Measurements from ENCODE around the gene NTRK3.

Gene NTRK3

DNA sequence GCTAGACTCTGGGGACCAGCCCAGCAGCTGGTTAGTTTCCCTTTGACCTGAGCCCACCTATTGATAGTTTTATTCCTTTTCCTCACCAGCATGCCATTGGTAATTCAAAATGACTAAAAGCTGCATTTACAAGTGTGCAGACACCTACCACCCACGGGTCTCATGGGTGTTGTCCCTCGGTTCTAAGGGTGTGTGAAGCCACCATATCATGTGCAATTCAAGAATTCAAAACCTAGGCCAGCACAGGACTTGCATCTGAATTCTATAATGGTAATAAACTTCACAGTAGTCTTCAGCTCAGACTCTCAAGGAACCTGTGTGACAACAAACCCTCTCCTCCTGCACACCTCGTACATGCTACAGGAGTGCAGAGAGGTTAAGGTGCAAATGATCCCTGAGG is 55.3 kb downstream of the NTRK3 start:
- H3K4me1 ChIP-seq (ENCODE audit: control insufficient read depth in 1 of 2, insufficient read depth in 2 of 2, low read length in 2 of 2): no peaks in the 10 kb centered on the region
- H3K27ac ChIP-seq (ENCODE audit: low read length): no peak overlapping the region
- no peaks in the 10 kb centered on the region for H3K27me3 ChIP-seq (ENCODE audit: low read depth, low read length)
- H3K4me3 ChIP-seq (ENCODE audit: low read depth in 1 of 2, low read length in 2 of 2): no peak overlapping the region
- H3K9me3 ChIP-seq (ENCODE audit: control insufficient read depth in 1 of 2, low read length in 2 of 2): no peaks in the 10 kb centered on the region
- H3K36me3 ChIP-seq (ENCODE audit: control insufficient read depth in 1 of 2, insufficient read depth in 2 of 2, low read length in 2 of 2): no peaks in the 10 kb centered on the region

DNA sequence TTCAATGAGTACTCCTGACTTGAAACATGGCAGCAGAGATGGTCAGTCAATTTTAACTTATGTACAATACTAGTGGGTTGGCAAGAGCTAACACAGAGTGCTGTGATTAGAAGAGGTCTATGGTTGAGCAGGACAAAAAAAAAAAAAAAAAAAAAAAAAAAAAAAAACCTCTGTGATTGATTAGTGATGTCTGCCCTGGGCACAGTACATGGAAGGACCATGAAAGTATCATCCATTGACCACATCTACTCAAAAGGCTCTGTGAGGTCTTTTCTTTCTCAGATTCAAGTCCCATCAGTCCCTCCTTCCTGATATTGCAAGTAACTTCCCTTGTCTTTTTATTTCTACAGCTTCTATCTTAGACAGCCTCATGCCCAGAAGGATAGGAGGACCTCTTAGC is 59.6 kb downstream of the NTRK3 start:
- Histone ChIP-seq H3K27ac (ENCODE audit: low read length) (no peak overlapping the region), H3K9me3 (ENCODE audit: control insufficient read depth in 1 of 2, low read length in 2 of 2) (no peaks in the 10 kb centered on the region), H3K36me3 (ENCODE audit: control insufficient read depth in 1 of 2, insufficient read depth in 2 of 2, low read length in 2 of 2) (no peaks in the 10 kb centered on the region), H3K4me3 (ENCODE audit: low read depth in 1 of 2, low read length in 2 of 2) (no peak overlapping the region), H3K27me3 (ENCODE audit: low read depth, low read length) (no peaks in the 10 kb centered on the region), H3K4me1 (ENCODE audit: control insufficient read depth in 1 of 2, insufficient read depth in 2 of 2, low read length in 2 of 2) (no peaks in the 10 kb centered on the region)

DNA sequence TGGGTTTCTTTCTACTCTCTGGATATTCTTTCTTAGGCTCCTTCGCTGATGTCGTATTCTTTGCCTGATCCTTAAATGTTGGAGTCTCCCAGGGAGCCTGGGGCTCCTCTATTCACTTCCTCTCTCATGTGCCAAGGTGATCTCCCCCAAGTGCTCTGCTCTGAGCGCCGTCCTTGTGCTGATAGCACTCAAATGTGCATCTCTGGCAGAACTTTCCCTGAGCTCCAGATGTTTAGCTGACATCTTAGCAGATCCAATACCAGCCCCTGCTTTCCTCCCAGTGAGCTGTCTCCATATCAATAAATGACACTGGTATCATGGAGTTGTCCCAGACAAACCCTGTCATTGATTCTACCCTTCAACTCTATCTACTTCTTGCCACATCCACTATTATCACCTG is 62.4 kb downstream of the NTRK3 start:
- no peaks in the 10 kb centered on the region for H3K4me1 ChIP-seq (ENCODE audit: control insufficient read depth in 1 of 2, insufficient read depth in 2 of 2, low read length in 2 of 2)
- no peak overlapping the region for H3K4me3 ChIP-seq (ENCODE audit: low read depth in 1 of 2, low read length in 2 of 2)
- no peaks in the 10 kb centered on the region for H3K9me3 ChIP-seq (ENCODE audit: control insufficient read depth in 1 of 2, low read length in 2 of 2)
- no peaks in the 10 kb centered on the region for H3K36me3 ChIP-seq (ENCODE audit: control insufficient read depth in 1 of 2, insufficient read depth in 2 of 2, low read length in 2 of 2)
- no peaks in the 10 kb centered on the region for H3K27me3 ChIP-seq (ENCODE audit: low read depth, low read length)
- no peak overlapping the region for H3K27ac ChIP-seq (ENCODE audit: low read length)

DNA sequence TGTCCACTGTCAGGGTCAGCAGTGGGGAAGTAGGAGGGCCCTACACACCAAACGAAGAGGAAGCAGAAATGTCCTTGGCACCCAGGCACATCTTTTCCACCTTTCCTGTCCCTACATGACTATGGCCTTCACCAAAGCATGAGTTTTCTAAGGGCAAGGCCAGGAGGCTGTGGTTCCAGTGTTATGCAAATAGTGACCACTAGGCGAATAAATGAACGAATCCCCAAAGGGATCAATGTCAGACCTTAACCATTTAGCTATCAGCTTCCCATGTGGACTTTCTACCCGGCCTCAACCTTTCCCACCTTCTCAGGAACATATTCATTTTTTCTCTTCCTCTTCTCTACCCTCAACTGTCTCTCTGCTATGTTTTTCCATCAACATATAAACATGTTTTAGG is 63.1 kb downstream of the NTRK3 start:
- Histone ChIP-seq H3K36me3 (ENCODE audit: control insufficient read depth in 1 of 2, insufficient read depth in 2 of 2, low read length in 2 of 2) (no peaks in the 10 kb centered on the region), H3K27ac (ENCODE audit: low read length) (no peak overlapping the region), H3K27me3 (ENCODE audit: low read depth, low read length) (no peaks in the 10 kb centered on the region), H3K4me3 (ENCODE audit: low read depth in 1 of 2, low read length in 2 of 2) (no peak overlapping the region), H3K9me3 (ENCODE audit: control insufficient read depth in 1 of 2, low read length in 2 of 2) (no peaks in the 10 kb centered on the region), H3K4me1 (ENCODE audit: control insufficient read depth in 1 of 2, insufficient read depth in 2 of 2, low read length in 2 of 2) (no peaks in the 10 kb centered on the region)

DNA sequence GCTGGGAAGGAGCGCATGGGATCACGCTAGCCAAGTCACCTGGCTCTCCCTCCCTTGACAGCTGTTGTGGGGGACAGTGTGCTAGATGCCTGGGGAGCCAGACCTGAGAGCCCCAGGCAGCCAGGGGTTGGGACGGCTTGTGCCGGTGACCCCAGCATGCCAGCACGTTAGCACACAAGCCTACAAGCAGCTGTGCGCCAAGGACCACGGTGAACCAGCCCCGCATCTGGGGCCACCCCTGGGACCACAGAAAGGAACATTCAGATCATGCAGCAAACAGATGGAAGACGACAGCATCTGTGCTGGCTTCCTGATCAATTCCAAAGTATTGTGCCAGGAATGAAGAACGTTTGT is 64.8 kb downstream of the NTRK3 start:
- no peaks in the 10 kb centered on the region for H3K36me3 ChIP-seq (ENCODE audit: control insufficient read depth in 1 of 2, insufficient read depth in 2 of 2, low read length in 2 of 2)
- no peaks in the 10 kb centered on the region for H3K4me1 ChIP-seq (ENCODE audit: control insufficient read depth in 1 of 2, insufficient read depth in 2 of 2, low read length in 2 of 2)
- no peaks in the 10 kb centered on the region for H3K27me3 ChIP-seq (ENCODE audit: low read depth, low read length)
- H3K4me3 ChIP-seq (ENCODE audit: low read depth in 1 of 2, low read length in 2 of 2): no peak overlapping the region
- no peak overlapping the region for H3K27ac ChIP-seq (ENCODE audit: low read length)
- H3K9me3 ChIP-seq (ENCODE audit: control insufficient read depth in 1 of 2, low read length in 2 of 2): no peaks in the 10 kb centered on the region

DNA sequence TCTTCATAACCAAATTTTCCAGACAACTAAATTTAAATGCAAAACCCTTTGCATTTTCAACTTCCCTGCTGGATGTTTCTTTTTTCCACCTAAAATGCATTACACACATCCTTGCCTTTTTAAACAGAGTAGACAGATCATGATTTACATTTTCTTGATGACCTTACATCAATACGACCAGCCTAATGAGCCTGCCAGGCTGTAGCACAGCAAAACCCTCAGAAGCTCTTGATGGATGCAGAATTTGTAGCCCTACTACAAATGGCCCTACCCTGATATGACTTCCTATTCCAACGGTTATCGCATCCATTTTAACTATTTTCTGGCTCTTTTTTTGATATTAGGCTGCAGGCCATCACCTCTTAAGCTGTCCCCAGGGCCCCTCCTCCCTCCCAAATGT is 66.3 kb downstream of the NTRK3 start:
- Histone ChIP-seq H3K9me3 (ENCODE audit: control insufficient read depth in 1 of 2, low read length in 2 of 2) (no peaks in the 10 kb centered on the region), H3K4me3 (ENCODE audit: low read depth in 1 of 2, low read length in 2 of 2) (no peak overlapping the region), H3K27ac (ENCODE audit: low read length) (no peak overlapping the region), H3K36me3 (ENCODE audit: control insufficient read depth in 1 of 2, insufficient read depth in 2 of 2, low read length in 2 of 2) (no peaks in the 10 kb centered on the region), H3K27me3 (ENCODE audit: low read depth, low read length) (no peaks in the 10 kb centered on the region), H3K4me1 (ENCODE audit: control insufficient read depth in 1 of 2, insufficient read depth in 2 of 2, low read length in 2 of 2) (no peaks in the 10 kb centered on the region)

DNA sequence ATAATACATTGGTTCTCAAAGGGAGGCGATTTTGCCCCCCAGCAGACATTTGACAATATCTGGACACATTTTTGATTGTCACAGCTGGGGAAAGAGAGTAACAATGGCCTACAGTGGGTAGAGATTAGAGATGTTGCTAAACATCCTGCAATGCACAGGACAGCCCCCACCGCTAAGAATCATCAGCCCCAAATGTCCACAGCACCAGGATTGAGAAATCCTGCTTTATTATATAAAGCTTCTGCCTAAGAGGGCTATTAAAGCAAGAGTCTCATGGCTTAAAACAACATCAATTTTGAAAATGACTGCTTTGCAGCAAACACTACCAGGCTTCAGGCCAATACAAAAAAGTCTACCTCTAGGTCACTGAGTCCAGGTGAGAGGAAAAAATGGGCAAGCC is 68.2 kb downstream of the NTRK3 start:
- H3K4me3 ChIP-seq (ENCODE audit: low read depth in 1 of 2, low read length in 2 of 2): no peak overlapping the region
- no peaks in the 10 kb centered on the region for H3K36me3 ChIP-seq (ENCODE audit: control insufficient read depth in 1 of 2, insufficient read depth in 2 of 2, low read length in 2 of 2)
- H3K27me3 ChIP-seq (ENCODE audit: low read depth, low read length): no peaks in the 10 kb centered on the region
- no peaks in the 10 kb centered on the region for H3K9me3 ChIP-seq (ENCODE audit: control insufficient read depth in 1 of 2, low read length in 2 of 2)
- H3K4me1 ChIP-seq (ENCODE audit: control insufficient read depth in 1 of 2, insufficient read depth in 2 of 2, low read length in 2 of 2): no peaks in the 10 kb centered on the region
- H3K27ac ChIP-seq (ENCODE audit: low read length): no peak overlapping the region

DNA sequence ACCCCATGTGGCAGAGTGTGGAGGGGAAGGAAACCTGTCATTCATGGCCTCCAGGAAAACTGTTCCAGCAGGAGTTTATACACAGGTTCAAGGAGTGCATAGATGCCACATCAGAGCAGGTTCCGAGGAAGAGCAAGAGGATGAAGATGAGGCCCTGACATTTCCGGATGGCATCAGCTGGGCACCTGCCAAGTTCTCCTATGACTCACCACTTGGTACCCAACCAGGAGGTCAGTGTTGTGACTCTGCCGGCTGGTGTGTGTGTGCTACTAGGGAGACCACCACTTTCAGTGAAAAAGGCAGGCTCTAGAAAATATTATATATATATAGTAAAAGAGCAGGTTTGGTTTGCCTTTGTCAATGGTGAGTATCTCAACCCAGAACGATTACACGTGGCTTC is 69.3 kb downstream of the NTRK3 start:
- no peaks in the 10 kb centered on the region for H3K36me3 ChIP-seq (ENCODE audit: control insufficient read depth in 1 of 2, insufficient read depth in 2 of 2, low read length in 2 of 2)
- H3K27me3 ChIP-seq (ENCODE audit: low read depth, low read length): no peaks in the 10 kb centered on the region
- H3K4me1 ChIP-seq (ENCODE audit: control insufficient read depth in 1 of 2, insufficient read depth in 2 of 2, low read length in 2 of 2): no peaks in the 10 kb centered on the region
- H3K27ac ChIP-seq (ENCODE audit: low read length): no peak overlapping the region
- H3K4me3 ChIP-seq (ENCODE audit: low read depth in 1 of 2, low read length in 2 of 2): no peak overlapping the region
- no peaks in the 10 kb centered on the region for H3K9me3 ChIP-seq (ENCODE audit: control insufficient read depth in 1 of 2, low read length in 2 of 2)

DNA sequence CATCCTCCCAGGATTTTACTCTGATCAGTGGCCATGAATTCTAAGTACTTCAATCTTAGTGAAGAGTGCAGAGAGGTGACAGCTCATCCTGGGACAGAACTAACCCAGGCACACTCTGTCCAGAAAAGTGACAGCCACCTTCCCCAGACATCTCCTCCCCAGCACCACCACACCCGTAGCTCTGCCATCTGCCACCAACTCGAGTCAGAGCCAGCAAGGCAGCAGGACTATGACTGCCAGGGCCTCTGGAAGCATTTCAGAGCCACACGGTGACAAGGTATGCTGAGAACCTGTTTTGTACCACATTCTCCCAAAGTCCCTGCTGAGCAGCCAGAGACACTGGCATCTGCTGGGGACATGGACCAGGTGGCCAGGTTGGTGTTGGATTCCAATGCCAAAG is 71.0 kb downstream of the NTRK3 start:
- no peak overlapping the region for H3K27ac ChIP-seq (ENCODE audit: low read length)

DNA sequence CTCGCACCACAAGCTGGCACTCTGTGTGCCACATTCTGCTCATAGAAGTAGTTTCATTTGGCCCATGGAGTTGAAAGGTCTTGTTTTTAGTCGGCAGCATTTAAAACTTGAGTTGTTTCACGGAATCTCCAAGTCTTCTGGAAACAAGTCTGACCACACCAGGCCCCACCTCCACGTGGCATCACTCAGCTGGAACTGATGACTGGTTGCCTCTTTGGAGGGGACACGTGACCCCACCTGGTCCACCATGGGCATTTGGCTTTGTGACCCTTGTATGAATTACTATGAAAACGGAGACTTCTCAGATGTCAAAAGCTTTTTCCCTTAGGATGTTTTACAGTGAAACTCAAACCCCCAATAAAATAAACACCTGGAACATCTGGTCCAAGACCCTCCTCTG is 74.9 kb downstream of the NTRK3 start:
- Histone ChIP-seq H3K4me3 (ENCODE audit: low read depth in 1 of 2, low read length in 2 of 2) (no peak overlapping the region), H3K27me3 (ENCODE audit: low read depth, low read length) (no peaks in the 10 kb centered on the region), H3K27ac (ENCODE audit: low read length) (no peak overlapping the region), H3K9me3 (ENCODE audit: control insufficient read depth in 1 of 2, low read length in 2 of 2) (no peaks in the 10 kb centered on the region), H3K36me3 (ENCODE audit: control insufficient read depth in 1 of 2, insufficient read depth in 2 of 2, low read length in 2 of 2) (no peaks in the 10 kb centered on the region), H3K4me1 (ENCODE audit: control insufficient read depth in 1 of 2, insufficient read depth in 2 of 2, low read length in 2 of 2) (no peaks in the 10 kb centered on the region)

More for the DNA sequence above, 71.0 kb downstream of the NTRK3 start:
- Histone ChIP-seq H3K27me3 (ENCODE audit: low read depth, low read length) (no peaks in the 10 kb centered on the region), H3K4me1 (ENCODE audit: control insufficient read depth in 1 of 2, insufficient read depth in 2 of 2, low read length in 2 of 2) (no peaks in the 10 kb centered on the region), H3K36me3 (ENCODE audit: control insufficient read depth in 1 of 2, insufficient read depth in 2 of 2, low read length in 2 of 2) (no peaks in the 10 kb centered on the region), H3K9me3 (ENCODE audit: control insufficient read depth in 1 of 2, low read length in 2 of 2) (no peaks in the 10 kb centered on the region), H3K4me3 (ENCODE audit: low read depth in 1 of 2, low read length in 2 of 2) (no peak overlapping the region)

DNA sequence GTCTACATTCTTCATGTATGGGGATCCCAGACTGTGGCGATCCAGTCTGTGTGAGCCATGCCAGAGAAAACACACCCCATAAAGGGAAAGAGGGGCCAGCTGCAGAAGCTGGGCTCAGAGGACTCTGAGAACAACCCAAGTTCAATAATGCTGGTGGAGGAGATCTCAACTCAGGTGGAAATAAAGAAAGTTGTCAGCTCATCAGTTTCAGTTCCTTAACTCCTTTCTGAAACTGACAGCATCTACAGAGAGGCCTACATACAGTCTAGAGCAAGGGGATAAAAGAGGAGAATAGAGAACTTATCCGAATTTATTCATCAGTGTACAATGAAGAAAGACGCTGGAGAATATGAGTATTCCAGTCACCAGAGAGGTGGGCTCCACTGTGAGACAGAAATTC is 77.0 kb downstream of the NTRK3 start:
- Histone ChIP-seq H3K27me3 (ENCODE audit: low read depth, low read length) (no peaks in the 10 kb centered on the region), H3K36me3 (ENCODE audit: control insufficient read depth in 1 of 2, insufficient read depth in 2 of 2, low read length in 2 of 2) (no peaks in the 10 kb centered on the region), H3K4me3 (ENCODE audit: low read depth in 1 of 2, low read length in 2 of 2) (no peak overlapping the region), H3K27ac (ENCODE audit: low read length) (no peak overlapping the region), H3K9me3 (ENCODE audit: control insufficient read depth in 1 of 2, low read length in 2 of 2) (no peaks in the 10 kb centered on the region), H3K4me1 (ENCODE audit: control insufficient read depth in 1 of 2, insufficient read depth in 2 of 2, low read length in 2 of 2) (no peaks in the 10 kb centered on the region)

DNA sequence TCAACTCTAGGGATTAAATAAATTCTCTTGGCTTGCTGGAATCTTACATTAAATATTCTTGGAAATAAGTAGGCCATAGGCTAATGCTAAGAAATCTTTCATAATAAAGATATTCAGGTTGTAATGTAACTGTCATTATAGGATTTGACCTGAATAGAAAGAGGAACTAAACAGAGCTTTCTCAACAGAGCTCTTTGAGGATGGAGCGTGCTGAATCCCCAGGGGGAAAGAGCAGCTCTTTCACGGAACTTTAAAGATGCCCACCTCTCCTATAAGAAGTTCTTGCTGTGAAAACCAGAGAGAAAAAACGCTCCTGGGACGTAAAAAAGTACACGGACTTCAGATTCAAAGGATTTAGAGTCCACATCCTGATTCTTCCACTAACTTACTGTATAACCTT is 77.9 kb downstream of the NTRK3 start:
- Histone ChIP-seq H3K27me3 (ENCODE audit: low read depth, low read length) (no peaks in the 10 kb centered on the region), H3K4me3 (ENCODE audit: low read depth in 1 of 2, low read length in 2 of 2) (no peak overlapping the region), H3K4me1 (ENCODE audit: control insufficient read depth in 1 of 2, insufficient read depth in 2 of 2, low read length in 2 of 2) (no peaks in the 10 kb centered on the region), H3K27ac (ENCODE audit: low read length) (no peak overlapping the region), H3K9me3 (ENCODE audit: control insufficient read depth in 1 of 2, low read length in 2 of 2) (no peaks in the 10 kb centered on the region), H3K36me3 (ENCODE audit: control insufficient read depth in 1 of 2, insufficient read depth in 2 of 2, low read length in 2 of 2) (no peaks in the 10 kb centered on the region)
